PC-3 (cell line): ENCODE data around the gene CRX. TPM values are rescaled to one million over a fixed set of nuclear protein-coding genes. Genes with fewer than 3 reads are reported as not detected.

Experiments
- ATAC-seq: fragments of 200-7000 bp; cut with Tn5 transposase; 2 replicates; pipeline ENCODE4 v1.9.1; 2020; ENCODE audit warnings: mild to moderate bottlenecking, moderate library complexity
- BruUV-seq: library from RNA; stranded (reverse); fragments of 400-500 nt; replicated peaks from 2 replicates; lab custom pipeline; 2021; lab: Mats Ljungman, UMichigan
- CTCF ChIA-PET: fragments of 300-600 bp; sonication (Branson Sonifier 250); formaldehyde crosslinking; loops from one replicate; lab custom pipeline; 2022; ENCODE audit warnings: antibody characterized with exemption; lab: Charles Lee
- POLR2A ChIA-PET: fragments of 300-600 bp; sonication (Branson Sonifier 250); formaldehyde crosslinking; loops from one replicate; lab custom pipeline; 2022; ENCODE audit warnings: antibody characterized with exemption; ENCODE audit not compliant: unreplicated experiment; lab: Charles Lee
- DNase-seq: peaks from one replicate; pipeline ENCODE4 v3.0.0-alpha.2; 2015
- H2AFZ ChIP-seq: fragments of 300-600 bp; sonication (generic); 2 replicates; pipeline ENCODE4 v1.6.0; 2016; ENCODE audit warnings: antibody characterized with exemption, low read length
- H3F3A ChIP-seq: fragments of 300-600 bp; sonication (generic); one replicate; pipeline ENCODE4 v1.6.0; 2017; ENCODE audit warnings: antibody characterized with exemption, low read length, control low read depth, mild to moderate bottlenecking; ENCODE audit not compliant: unreplicated experiment
- H3K27ac ChIP-seq: fragments of 300-600 bp; sonication (generic); 2 replicates; pipeline ENCODE4 v1.5.1; 2016; ENCODE audit warnings: mild to moderate bottlenecking, low read length
- H3K27me3 ChIP-seq: fragments of 300-600 bp; sonication (generic); 2 replicates; pipeline ENCODE4 v1.6.1; 2016; ENCODE audit warnings: low read length, mixed read lengths
- H3K36me3 ChIP-seq: fragments of 300-600 bp; sonication (generic); 2 replicates; pipeline ENCODE4 v1.6.1; 2016; ENCODE audit warnings: low read depth, mixed run types, low read length, mixed read lengths
- H3K4me1 ChIP-seq: fragments of 300-600 bp; sonication (generic); 2 replicates; pipeline ENCODE4 v1.5.1; 2016; ENCODE audit warnings: low read length; ENCODE audit not compliant: insufficient read depth
- H3K4me2 ChIP-seq: fragments of 300-600 bp; sonication (generic); 2 replicates; pipeline ENCODE4 v1.6.0; 2016; ENCODE audit warnings: low read length
- H3K4me3 ChIP-seq: fragments of 300-600 bp; sonication (generic); 2 replicates; pipeline ENCODE4 v1.5.1; 2016; ENCODE audit warnings: mild to moderate bottlenecking, low read length, mixed read lengths
- H3K79me2 ChIP-seq: fragments of 300-600 bp; sonication (generic); 2 replicates; pipeline ENCODE4 v1.6.1; 2017; ENCODE audit warnings: low read length, mixed read lengths
- H3K9ac ChIP-seq: fragments of 300-600 bp; sonication (generic); 2 replicates; pipeline ENCODE4 v1.6.0; 2016; ENCODE audit warnings: mild to moderate bottlenecking, low read length
- H3K9me2 ChIP-seq: fragments of 300-600 bp; sonication (generic); replicated peaks from 2 replicates; pipeline ENCODE4 v1.6.1; 2016; ENCODE audit warnings: mixed run types, low read length, mixed read lengths
- H3K9me3 ChIP-seq: fragments of 300-600 bp; sonication (generic); 2 replicates; pipeline ENCODE4 v1.6.1; 2016; ENCODE audit warnings: low read length, mixed read lengths
- H4K20me1 ChIP-seq: fragments of 300-600 bp; sonication (generic); 2 replicates; pipeline ENCODE4 v1.6.1; 2016; ENCODE audit warnings: low read length, mixed read lengths
- CTCF ChIP-seq: fragments of 300-600 bp; sonication (generic); conservative IDR thresholded peaks from 2 replicates; pipeline ENCODE4 v1.5.1; 2017; ENCODE audit warnings: antibody characterized with exemption, low read depth, mild to moderate bottlenecking, low read length
- EZH2 ChIP-seq: fragments of 300-600 bp; sonication (generic); IDR thresholded peaks from one replicate; pipeline ENCODE4 v1.6.1; 2017; ENCODE audit warnings: antibody characterized with exemption, mild to moderate bottlenecking, low read length; ENCODE audit not compliant: unreplicated experiment
- EZH2phosphoT487 ChIP-seq: fragments of 300-600 bp; sonication (generic); IDR thresholded peaks from 2 replicates; pipeline ENCODE4 v1.6.1; 2018; ENCODE audit warnings: mild to moderate bottlenecking, antibody characterized with exemption, low read length, borderline replicate concordance
- intact Hi-C: fragments of 100-400 bp; cut with micrococcal nuclease; formaldehyde crosslinking; loops from 2 replicates; pipeline ENCODE4 v1.9.0; 2023
- total RNA-seq: library from RNA; depleted of rRNA; stranded (reverse); fragments of >200 nt; gene quantifications from 2 replicates; pipeline ENCODE4 v1.2.3, GENCODE V29; 2014

The CRX gene
- total RNA-seq, 1 experiment from 2014 or later: not detected

GRCh38 chr19:47832723-47833122 lies 11.0 kb downstream of the CRX start:
- H3K27me3 ChIP-seq: no peaks in the 10 kb centered on the region
- intact Hi-C loops: no loop called here
- no peaks in the 10 kb centered on the region for H3F3A ChIP-seq
- DNase-seq (no peak), ATAC-seq (no peak)
- no peaks in the 10 kb centered on the region for H3K4me1 ChIP-seq
- H3K9ac ChIP-seq: no peak overlapping the region
- H3K9me3 ChIP-seq: no peaks in the 10 kb centered on the region
- ChIA-PET POLR2A (no interaction called here), CTCF (no interaction called here)
- no peak overlapping the region for H3K4me3 ChIP-seq
- H2AFZ ChIP-seq: no peak overlapping the region
- H3K9me2 ChIP-seq: no peaks in the 10 kb centered on the region
- no TSS peak for BruUV-seq
- TF ChIP-seq EZH2: no peak
- no peak for TF ChIP-seq EZH2phosphoT487
- no peak for TF ChIP-seq CTCF
- H3K4me2 ChIP-seq: no peak overlapping the region
- no peaks in the 10 kb centered on the region for H3K36me3 ChIP-seq
- H3K27ac ChIP-seq: no peak overlapping the region
- no peaks in the 10 kb centered on the region for H3K79me2 ChIP-seq
- H4K20me1 ChIP-seq: no peaks in the 10 kb centered on the region

GRCh38 chr19:47836038-47836437 lies 14.3 kb downstream of the CRX start:
- H3K9ac ChIP-seq: no peak overlapping the region
- H3K4me3 ChIP-seq: no peak overlapping the region
- no peaks in the 10 kb centered on the region for H3K4me1 ChIP-seq
- H3K9me2 ChIP-seq: no peaks in the 10 kb centered on the region
- intact Hi-C loops: no loop called here
- TF ChIP-seq CTCF: no peak
- TF ChIP-seq EZH2phosphoT487: no peak
- TF ChIP-seq EZH2: no peak
- BruUV-seq: no TSS peak
- DNase-seq: no peak
- POLR2A ChIA-PET: no interaction called here
- no peaks in the 10 kb centered on the region for H3K36me3 ChIP-seq
- H3K9me3 ChIP-seq: no peaks in the 10 kb centered on the region
- no peak overlapping the region for H2AFZ ChIP-seq
- H4K20me1 ChIP-seq: no peaks in the 10 kb centered on the region
- CTCF ChIA-PET: no interaction called here
- H3K27me3 ChIP-seq: no peaks in the 10 kb centered on the region
- no peaks in the 10 kb centered on the region for H3K79me2 ChIP-seq
- no peaks in the 10 kb centered on the region for H3F3A ChIP-seq
- H3K4me2 ChIP-seq: no peak overlapping the region
- ATAC-seq: no peak
- H3K27ac ChIP-seq: no peak overlapping the region

GRCh38 chr19:47839411-47839810 lies 17.7 kb downstream of the CRX start:
- H3K79me2 ChIP-seq: no peaks in the 10 kb centered on the region
- H2AFZ ChIP-seq: no peak overlapping the region
- no peaks in the 10 kb centered on the region for H3K9me2 ChIP-seq
- CTCF ChIA-PET: no interaction called here
- no peak overlapping the region for H3K4me3 ChIP-seq
- H3K9ac ChIP-seq: no peak overlapping the region
- H3K36me3 ChIP-seq: no peaks in the 10 kb centered on the region
- no TSS peak for BruUV-seq
- no peak overlapping the region for H3K4me2 ChIP-seq
- no peak for TF ChIP-seq EZH2
- TF ChIP-seq CTCF: no peak
- no peak for TF ChIP-seq EZH2phosphoT487
- no peaks in the 10 kb centered on the region for H3K9me3 ChIP-seq
- intact Hi-C loops: no loop called here
- H3K27ac ChIP-seq: no peak overlapping the region
- no peaks in the 10 kb centered on the region for H3F3A ChIP-seq
- ATAC-seq: no peak
- POLR2A ChIA-PET: interaction anchor here (0.6 kb wide), 1 partner anchor 72 kb away, joined by 6 read pairs; no protein-coding TSS in a partner anchor
- H3K4me1 ChIP-seq: no peaks in the 10 kb centered on the region
- no peaks in the 10 kb centered on the region for H3K27me3 ChIP-seq
- H4K20me1 ChIP-seq: no peaks in the 10 kb centered on the region
- no peak for DNase-seq
